ENCODE measurements around the gene PRKAR1B. TPM values are rescaled to one million over a fixed set of nuclear protein-coding genes. Genes with fewer than 3 reads are reported as not detected.

The PRKAR1B gene
- total RNA-seq, 1 donor from 2014 or later = 11.8 TPM

GRCh38 chr7:633381-634018 is 93.6 kb downstream of the PRKAR1B start:
- no peak for TF ChIP-seq EZH2phosphoT487 (IDR thresholded peaks at IDR 0.05)
- no peak for TF ChIP-seq CTCF (IDR thresholded peaks at IDR 0.05)
- TF ChIP-seq EZH2 (IDR thresholded peaks at IDR 0.05) = no peak
- Histone ChIP-seq H3F3A (ENCODE audit: low read depth) (no peaks in the 10 kb centered on the region), H4K20me1 (ENCODE audit: low read depth) (no peaks in the 10 kb centered on the region), H3K27ac (no peak overlapping the region), H2AFZ (replicated peaks) (no peak overlapping the region), H3K4me3 (no peak overlapping the region), H3K4me2 (no peak overlapping the region), H3K9me3 (ENCODE audit: low read depth) (no peaks in the 10 kb centered on the region), H3K4me1 (no peaks in the 10 kb centered on the region), H3K36me3 (no peaks in the 10 kb centered on the region), H3K9ac (no peak overlapping the region), H3K79me2 (ENCODE audit: low read depth) (no peaks in the 10 kb centered on the region), H3K27me3 (no peaks in the 10 kb centered on the region)
- no peak for DNase-seq (ENCODE audit: low spot score)
- Mint-ChIP-seq H3K4me1 (no peaks in the 10 kb centered on the region), H3K9me3 (no peaks in the 10 kb centered on the region), H3K27me3 (ENCODE audit: insufficient read depth, low read depth) (peaks cover 2% of the 10 kb centered on the region), H3K36me3 (no peaks in the 10 kb centered on the region), H3K4me3 (no peak overlapping the region), H3K27ac (no peak overlapping the region)

GRCh38 chr7:632831-633210 is 94.3 kb downstream of the PRKAR1B start:
- no peaks in the 10 kb centered on the region for H3K79me2 ChIP-seq (ENCODE audit: low read depth)
- no peaks in the 10 kb centered on the region for H3K36me3 ChIP-seq
- no peaks in the 10 kb centered on the region for H3K4me1 ChIP-seq
- H2AFZ ChIP-seq (replicated peaks) = no peak overlapping the region
- DNase-seq (ENCODE audit: low spot score) = no peak
- no peaks in the 10 kb centered on the region for H3K9me3 Mint-ChIP-seq
- H3K4me3 ChIP-seq = no peak overlapping the region
- no peaks in the 10 kb centered on the region for H3K36me3 Mint-ChIP-seq
- no peaks in the 10 kb centered on the region for H3K9me3 ChIP-seq (ENCODE audit: low read depth)
- peaks cover 2% of the 10 kb centered on the region for H3K27me3 Mint-ChIP-seq (ENCODE audit: insufficient read depth, low read depth)
- no peaks in the 10 kb centered on the region for H3K27me3 ChIP-seq
- no peak overlapping the region for H3K4me2 ChIP-seq
- H4K20me1 ChIP-seq (ENCODE audit: low read depth) = no peaks in the 10 kb centered on the region
- no peaks in the 10 kb centered on the region for H3K4me1 Mint-ChIP-seq
- no peak overlapping the region for H3K27ac ChIP-seq
- no peak overlapping the region for H3K9ac ChIP-seq
- no peaks in the 10 kb centered on the region for H3F3A ChIP-seq (ENCODE audit: low read depth)
- TF ChIP-seq EZH2phosphoT487 (IDR thresholded peaks at IDR 0.05) = no peak
- TF ChIP-seq EZH2 (IDR thresholded peaks at IDR 0.05) = no peak
- TF ChIP-seq CTCF (IDR thresholded peaks at IDR 0.05) = no peak
- H3K27ac Mint-ChIP-seq = no peak overlapping the region
- no peak overlapping the region for H3K4me3 Mint-ChIP-seq

GRCh38 chr7:631964-632830 is 94.9 kb downstream of the PRKAR1B start:
- H3K4me3 ChIP-seq = no peak overlapping the region
- DNase-seq (ENCODE audit: low spot score) = no peak
- H3K36me3 Mint-ChIP-seq = no peaks in the 10 kb centered on the region
- H3K9ac ChIP-seq = no peak overlapping the region
- no peaks in the 10 kb centered on the region for H3K9me3 Mint-ChIP-seq
- no peaks in the 10 kb centered on the region for H3K36me3 ChIP-seq
- no peak overlapping the region for H3K27ac Mint-ChIP-seq
- H3F3A ChIP-seq (ENCODE audit: low read depth) = no peaks in the 10 kb centered on the region
- no peak overlapping the region for H3K4me3 Mint-ChIP-seq
- H3K79me2 ChIP-seq (ENCODE audit: low read depth) = no peaks in the 10 kb centered on the region
- H3K27me3 Mint-ChIP-seq (ENCODE audit: insufficient read depth, low read depth) = peaks cover 2% of the 10 kb centered on the region
- no peaks in the 10 kb centered on the region for H3K4me1 Mint-ChIP-seq
- H3K9me3 ChIP-seq (ENCODE audit: low read depth) = no peaks in the 10 kb centered on the region
- H3K27me3 ChIP-seq = no peaks in the 10 kb centered on the region
- H3K4me2 ChIP-seq = no peak overlapping the region
- no peaks in the 10 kb centered on the region for H4K20me1 ChIP-seq (ENCODE audit: low read depth)
- no peaks in the 10 kb centered on the region for H3K4me1 ChIP-seq
- H2AFZ ChIP-seq (replicated peaks) = no peak overlapping the region
- TF ChIP-seq CTCF (IDR thresholded peaks at IDR 0.05) (no peak), EZH2phosphoT487 (IDR thresholded peaks at IDR 0.05) (no peak), EZH2 (IDR thresholded peaks at IDR 0.05) (no peak)
- H3K27ac ChIP-seq = no peak overlapping the region
